K562 (cell line): Measurements from ENCODE around the gene SERPING1. TPM values are rescaled to one million over a fixed set of nuclear protein-coding genes. Genes with fewer than 3 reads are reported as not detected.

Source experiments
- ATAC-seq: fragments of 200-7000 bp; cut with Tn5 transposase; 3 replicates; pipeline ENCODE4 v1.9.1; 2020; ENCODE audit warnings: moderate library complexity
- BruUV-seq: library from RNA; stranded (reverse); fragments of 400-500 nt; replicated peaks from 2 replicates; lab custom pipeline; 2021; lab: Mats Ljungman, UMichigan
- CTCF ChIA-PET: fragments of 300-600 bp; formaldehyde crosslinking; extraction: SDS; loops from one replicate; lab custom pipeline; 2021; ENCODE audit warnings: low intra/inter-chr PET ratio; lab: Yijun Ruan, JAX
- POLR2A ChIA-PET: fragments of 300-600, 350-650 bp; sonication (Branson Sonifier 250); formaldehyde crosslinking; extraction: SDS; loops from one replicate; lab custom pipeline; 2021; ENCODE audit warnings: antibody characterized with exemption, inconsistent platforms; lab: Yijun Ruan, JAX
- DNase-seq, 4 experiments: peaks; one replicate each; pipeline versions ENCODE4 v3.0.0 to v3.0.0-alpha.2; 2011 to 2018; ENCODE audit warnings: low spot score in 3 of 4, mixed read lengths in 3 of 4; ENCODE audit errors: extremely low read depth in 1 of 4
- FAIRE-seq: peaks from 2 replicates; lab custom pipeline; 2011; peaks lifted over from hg19 to GRCh38; lab: Jason Lieb, UNC
- H2AFZ ChIP-seq: 2 replicates; pipeline ENCODE4 v1.6.0; 2011; ENCODE audit warnings: low read depth, low read length, control low read depth, inconsistent platforms
- H3K27ac ChIP-seq: fragments of 200-600 bp; 3 replicates; pipeline ENCODE4 v1.8.0; 2011; ENCODE audit warnings: low read depth, mild to moderate bottlenecking, control low read depth, inconsistent platforms, low read length, moderate library complexity, mixed read lengths; ENCODE audit errors: extremely low read depth
- H3K27me3 ChIP-seq, 2 experiments: fragments of 300-600 bp in 1 of 2; 2 replicates in 1 of 2; 3 replicates in 1 of 2; pipeline versions ENCODE4 v1.6.0 to v1.8.0; 2011; ENCODE audit warnings: inconsistent platforms in 2 of 2, low read length in 2 of 2, mild to moderate bottlenecking in 1 of 2, mixed read lengths in 1 of 2, moderate library complexity in 1 of 2; ENCODE audit not compliant: control insufficient read depth in 2 of 2, insufficient read depth in 2 of 2
- H3K36me3 ChIP-seq: fragments of 300-600 bp; 3 replicates; pipeline ENCODE4 v1.8.0; 2011; ENCODE audit warnings: mild to moderate bottlenecking, low read length, inconsistent platforms; ENCODE audit not compliant: control insufficient read depth, insufficient read depth
- H3K4me1 ChIP-seq, 2 experiments: fragments of 200-600 bp in 1 of 2; replicated peaks in 1 of 2; 2 replicates in 1 of 2; 3 replicates in 1 of 2; pipeline versions ENCODE4 v1.5.1 to v1.8.0; 2011; ENCODE audit warnings: inconsistent platforms in 2 of 2, low read length in 2 of 2, mild to moderate bottlenecking in 1 of 2, mixed read lengths in 1 of 2, moderate library complexity in 1 of 2; ENCODE audit not compliant: control insufficient read depth in 2 of 2, insufficient read depth in 2 of 2
- H3K4me2 ChIP-seq: 2 replicates; pipeline ENCODE4 v1.6.1; 2011; ENCODE audit warnings: low read length, control low read depth, inconsistent platforms, mixed read lengths; ENCODE audit not compliant: insufficient read depth
- H3K4me3 ChIP-seq: fragments of 200-600 bp; sonication (generic), shearing (Covaris generic); 2 replicates; pipeline ENCODE4 v1.5.1; 2016; ENCODE audit warnings: control low read depth, inconsistent platforms
- H3K79me2 ChIP-seq: fragments of 200-600 bp; 3 replicates; pipeline ENCODE4 v1.8.0; 2011; ENCODE audit warnings: low read length, inconsistent platforms; ENCODE audit not compliant: control insufficient read depth, insufficient read depth
- H3K9ac ChIP-seq, 2 experiments: 2 replicates each; pipeline versions ENCODE4 v1.6.0 to v1.6.1; 2011; ENCODE audit warnings: low read depth in 2 of 2, low read length in 2 of 2, control low read depth in 1 of 2, inconsistent platforms in 1 of 2, mild to moderate bottlenecking in 1 of 2, mixed read lengths in 1 of 2; ENCODE audit not compliant: insufficient read depth in 1 of 2
- H3K9me1 ChIP-seq: one replicate; pipeline ENCODE4 v1.6.0; 2011; ENCODE audit warnings: inconsistent platforms, mild to moderate bottlenecking, low read length, moderate library complexity; ENCODE audit not compliant: control insufficient read depth, insufficient read depth
- H3K9me3 ChIP-seq: replicated peaks from 2 replicates; pipeline ENCODE4 v1.5.1; 2011; ENCODE audit warnings: low read depth, low read length, inconsistent platforms; ENCODE audit not compliant: control insufficient read depth, insufficient read depth
- H4K20me1 ChIP-seq: replicated peaks from 2 replicates; pipeline ENCODE4 v1.6.1; 2011; ENCODE audit warnings: low read length, inconsistent platforms, mixed read lengths; ENCODE audit not compliant: control insufficient read depth, insufficient read depth
- CBFB ChIP-seq: sonication (generic); formaldehyde crosslinking; IDR thresholded peaks from 2 replicates; pipeline ENCODE4 v1.4.0; 2020; ENCODE audit warnings: mild to moderate bottlenecking, missing genetic modification reagents
- EWSR1 ChIP-seq: fragments of 450-650 bp; IDR thresholded peaks from 2 replicates; pipeline ENCODE4 v1.6.1; 2018; ENCODE audit warnings: borderline replicate concordance, mild to moderate bottlenecking, low read depth, moderate library complexity; ENCODE audit not compliant: partially characterized antibody
- FOXK2 ChIP-seq, 2 experiments: fragments of 450-650 bp; IDR thresholded peaks in 1 of 2; conservative IDR thresholded peaks in 1 of 2; 2 replicates each; pipeline ENCODE4 v1.6.1; 2016; ENCODE audit warnings: low read depth in 2 of 2, mild to moderate bottlenecking in 1 of 2
- FOXP1 ChIP-seq: sonication (generic); formaldehyde crosslinking; IDR thresholded peaks from 2 replicates; pipeline ENCODE4 v1.8.0; 2022; ENCODE audit warnings: mild to moderate bottlenecking, missing genetic modification reagents
- PYGO2 ChIP-seq: fragments of 450-650 bp; IDR thresholded peaks from 2 replicates; pipeline ENCODE4 v1.6.1; 2016; ENCODE audit warnings: mild to moderate bottlenecking, missing genetic modification characterization, moderate library complexity, missing compliant biosample characterization
- SIN3B ChIP-seq: fragments of 450-650 bp; IDR thresholded peaks from 2 replicates; pipeline ENCODE4 v1.6.1; 2017; ENCODE audit warnings: low read depth, mild to moderate bottlenecking, moderate library complexity
- SRSF3 ChIP-seq: fragments of 200-400 bp; formaldehyde crosslinking; IDR thresholded peaks from 2 replicates; pipeline ENCODE4 v1.6.1; 2016; ENCODE audit warnings: mild to moderate bottlenecking, low read length, moderate library complexity; ENCODE audit not compliant: insufficient read depth
- ZNF133 ChIP-seq: fragments of 250-450 bp; sonication (Bioruptor Pico); IDR thresholded peaks from 2 replicates; pipeline ENCODE4 v1.4.0; 2020; ENCODE audit warnings: mild to moderate bottlenecking
- ZNF217 ChIP-seq: sonication (generic); formaldehyde crosslinking; IDR thresholded peaks from 2 replicates; pipeline ENCODE4 v1.8.0; 2022; ENCODE audit warnings: mild to moderate bottlenecking, missing genetic modification reagents
- ZNF239 ChIP-seq: fragments of 250-450 bp; sonication (Bioruptor Pico); IDR thresholded peaks from 2 replicates; pipeline ENCODE4 v1.4.0; 2020; ENCODE audit warnings: mild to moderate bottlenecking
- ZZZ3 ChIP-seq: fragments of 450-650 bp; IDR thresholded peaks from 2 replicates; pipeline ENCODE4 v1.6.1; 2016; ENCODE audit warnings: antibody characterized with exemption, mild to moderate bottlenecking, moderate library complexity
- WGBS: fragments of 100-300 bp; shearing (Covaris generic); methylation state at CpG from one replicate; pipeline ENCODE4 v1.1.6; 2016; ENCODE audit warnings: low coverage, mixed read lengths; ENCODE audit not compliant: insufficient coverage; ENCODE audit errors: missing lambda C conversion rate; 5-methylcytosine and 5-hydroxymethylcytosine counted together
- in situ Hi-C: fragments of 300-500 bp; cut with MboI; formaldehyde crosslinking; loops from 4 replicates; pipeline ENCODE4 v1.15.0; 2018; ENCODE audit warnings: inconsistent platforms, mixed read lengths
- intact Hi-C: fragments of 100-400 bp; cut with micrococcal nuclease; formaldehyde crosslinking; loops from 2 replicates; pipeline ENCODE4 v1.14.2; 2022
- polyA plus RNA-seq, 8 experiments: library from polyadenylated mRNA; depleted of rRNA in 4 of 8; stranded (reverse) in 5 of 8; unstranded in 3 of 8; fragments of >200 nt; fragmentation: Nextera tagmentation in 2 of 8; fragmentation: Illumina TruSeq in 1 of 8; extraction: Ambion mirVana in 2 of 8; extraction: Trizol in 1 of 8; gene quantifications; 2 replicates each; pipeline versions ENCODE4 v1.2.1 to v1.2.3, GENCODE V29; 2011 to 2014; ENCODE audit warnings: inconsistent platforms in 1 of 8, missing spikeins in 1 of 8
- total RNA-seq, 7 experiments: library from RNA; depleted of rRNA in 6 of 7; stranded (reverse); fragments of >200 nt in 6 of 7; fragmentation: Illumina TruSeq in 2 of 7; extraction: Trizol in 2 of 7; gene quantifications; 2 replicates each; pipeline versions ENCODE4 v1.2.1 to v1.2.3, GENCODE V29; 2011 to 2021; ENCODE audit warnings: low replicate concordance in 1 of 7
- TF ChIP-seq, protein P1 (sequence below): fragments of 150-350 bp; conservative IDR thresholded peaks from 2 replicates; pipeline ENCODE4 v1.6.1; 2014; ENCODE audit warnings: low read length

The SERPING1 gene
- total and polyA plus RNA-seq, 9 of the 15 experiments (the other 6 are each of a cell fraction or from before 2014, with no cell fraction given): 0.10 to 1.00 (median 0.21) TPM; not detected in 2

DNA sequence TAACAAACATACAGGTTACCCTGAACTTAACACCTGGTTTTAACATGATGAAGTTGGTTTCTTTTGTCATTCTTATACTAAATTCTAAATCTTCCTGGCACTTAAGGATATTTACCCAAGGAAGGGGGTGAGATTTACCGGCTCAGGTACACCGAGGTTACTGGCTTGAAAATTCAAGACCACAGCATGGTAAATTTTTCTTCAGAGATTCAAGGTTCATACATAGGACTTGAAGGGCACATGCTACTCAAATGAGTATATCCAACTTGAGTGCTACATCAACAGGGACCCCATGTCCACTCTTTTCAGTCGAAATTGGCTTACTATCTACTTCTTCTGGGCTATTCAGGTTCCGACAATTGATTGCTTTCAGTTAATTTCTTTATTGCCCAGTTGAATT is 12.7 kb downstream of the SERPING1 start:
- no peak overlapping the region for H3K4me3 ChIP-seq
- H3K79me2 ChIP-seq: no peaks in the 10 kb centered on the region
- no peak overlapping the region for H3K4me2 ChIP-seq
- TF ChIP-seq SIN3B (no peak), ZZZ3 (no peak)
- no peak overlapping the region for H2AFZ ChIP-seq
- intact Hi-C loops: no loop called here
- BruUV-seq: no TSS peak
- CTCF ChIA-PET: no interaction called here
- no peak overlapping the region for H3K27ac ChIP-seq
- in situ Hi-C loops: no loop called here
- no peaks in the 10 kb centered on the region for H3K36me3 ChIP-seq
- H3K9me3 ChIP-seq: no peaks in the 10 kb centered on the region
- no peak overlapping the region for H3K9ac ChIP-seq
- WGBS: 0% methylated on average over 4 of the region's 4 CpGs
- no peaks in the 10 kb centered on the region for H3K4me1 ChIP-seq
- POLR2A ChIA-PET: interaction anchor here (0.7 to 1.0 kb wide), 2 partner anchors 44 to 395 kb away, joined by 3 to 5 read pairs; no protein-coding TSS in a partner anchor
- no peaks in the 10 kb centered on the region for H3K9me1 ChIP-seq
- peaks cover 44 to 46% of the 10 kb centered on the region in 2 experiments for H3K27me3 ChIP-seq
- no peak for ATAC-seq
- FAIRE-seq: no peak
- DNase-seq: no peak
- no peaks in the 10 kb centered on the region for H4K20me1 ChIP-seq

DNA sequence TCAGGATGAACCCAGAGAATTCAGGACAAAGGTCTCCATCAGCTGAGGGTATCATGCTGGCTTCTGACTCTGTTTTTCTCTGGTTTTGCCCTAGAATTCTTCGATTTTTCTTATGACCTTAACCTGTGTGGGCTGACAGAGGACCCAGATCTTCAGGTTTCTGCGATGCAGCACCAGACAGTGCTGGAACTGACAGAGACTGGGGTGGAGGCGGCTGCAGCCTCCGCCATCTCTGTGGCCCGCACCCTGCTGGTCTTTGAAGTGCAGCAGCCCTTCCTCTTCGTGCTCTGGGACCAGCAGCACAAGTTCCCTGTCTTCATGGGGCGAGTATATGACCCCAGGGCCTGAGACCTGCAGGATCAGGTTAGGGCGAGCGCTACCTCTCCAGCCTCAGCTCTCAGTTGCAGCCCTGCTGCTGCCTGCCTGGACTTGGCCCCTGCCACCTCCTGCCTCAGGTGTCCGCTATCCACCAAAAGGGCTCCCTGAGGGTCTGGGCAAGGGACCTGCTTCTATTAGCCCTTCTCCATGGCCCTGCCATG is 16.8 kb downstream of the SERPING1 start:
- H3K9me1 ChIP-seq: no peaks in the 10 kb centered on the region
- DNase-seq (no peak), ATAC-seq (peak; percentile 51; the same call in 2 of the 3 replicates), FAIRE-seq (no peak)
- H3K4me1 ChIP-seq: no peaks in the 10 kb centered on the region
- H2AFZ ChIP-seq: no peak overlapping the region
- no TSS peak for BruUV-seq
- intact Hi-C loops: no loop called here
- no peaks in the 10 kb centered on the region for H4K20me1 ChIP-seq
- POLR2A ChIA-PET: interaction anchor here (0.7 to 1.1 kb wide), 3 partner anchors 9 to 21 kb away, joined by 3 read pairs; no protein-coding TSS in a partner anchor
- peaks cover 23 to 31% of the 10 kb centered on the region in 2 experiments for H3K27me3 ChIP-seq
- no peak overlapping the region for H3K4me2 ChIP-seq
- no peaks in the 10 kb centered on the region for H3K79me2 ChIP-seq
- no peaks in the 10 kb centered on the region for H3K36me3 ChIP-seq
- H3K4me3 ChIP-seq: no peak overlapping the region
- no peak overlapping the region for H3K27ac ChIP-seq
- WGBS: 4% methylated on average over 9 of the region's 10 CpGs
- peaks cover 2% of the 10 kb centered on the region for H3K9me3 ChIP-seq
- CTCF ChIA-PET: no interaction called here
- in situ Hi-C loops: no loop called here
- H3K9ac ChIP-seq: no peak overlapping the region
- no peak for TF ChIP-seq ZNF133 (CRISPR knock-in tag)
- TF ChIP-seq CBFB (CRISPR knock-in tag): no peak
- TF ChIP-seq EWSR1: no peak
- no peak for TF ChIP-seq ZNF217 (CRISPR knock-in tag)
- no peak for TF ChIP-seq PYGO2 (tag)
- TF ChIP-seq SRSF3: no peak
- no peak for TF ChIP-seq FOXK2 (conservative IDR thresholded peaks at IDR 0.05 in 1 of 2, IDR thresholded peaks at IDR 0.05 in 1 of 2; ENCODE audit: low read depth in 2 of 2)
- no peak for TF ChIP-seq ZNF239 (CRISPR knock-in tag)
- TF ChIP-seq, protein P1, sequence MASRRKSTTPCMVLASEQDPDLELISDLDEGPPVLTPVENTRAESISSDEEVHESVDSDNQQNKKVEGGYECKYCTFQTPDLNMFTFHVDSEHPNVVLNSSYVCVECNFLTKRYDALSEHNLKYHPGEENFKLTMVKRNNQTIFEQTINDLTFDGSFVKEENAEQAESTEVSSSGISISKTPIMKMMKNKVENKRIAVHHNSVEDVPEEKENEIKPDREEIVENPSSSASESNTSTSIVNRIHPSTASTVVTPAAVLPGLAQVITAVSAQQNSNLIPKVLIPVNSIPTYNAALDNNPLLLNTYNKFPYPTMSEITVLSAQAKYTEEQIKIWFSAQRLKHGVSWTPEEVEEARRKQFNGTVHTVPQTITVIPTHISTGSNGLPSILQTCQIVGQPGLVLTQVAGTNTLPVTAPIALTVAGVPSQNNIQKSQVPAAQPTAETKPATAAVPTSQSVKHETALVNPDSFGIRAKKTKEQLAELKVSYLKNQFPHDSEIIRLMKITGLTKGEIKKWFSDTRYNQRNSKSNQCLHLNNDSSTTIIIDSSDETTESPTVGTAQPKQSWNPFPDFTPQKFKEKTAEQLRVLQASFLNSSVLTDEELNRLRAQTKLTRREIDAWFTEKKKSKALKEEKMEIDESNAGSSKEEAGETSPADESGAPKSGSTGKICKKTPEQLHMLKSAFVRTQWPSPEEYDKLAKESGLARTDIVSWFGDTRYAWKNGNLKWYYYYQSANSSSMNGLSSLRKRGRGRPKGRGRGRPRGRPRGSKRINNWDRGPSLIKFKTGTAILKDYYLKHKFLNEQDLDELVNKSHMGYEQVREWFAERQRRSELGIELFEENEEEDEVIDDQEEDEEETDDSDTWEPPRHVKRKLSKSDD: no peak
- no peak for TF ChIP-seq FOXP1 (CRISPR knock-in tag)
